OCI-M2 (cell line): Measurements from ENCODE around the gene IGFLR1.
"Not testable (repeated sequence)": the region's sequence is repeated elsewhere in the genome, so short reads cannot be mapped to it uniquely, and the experiment has no call there.

Experiments
- DNase-seq: peaks from one replicate; lab custom pipeline; 2025; ENCODE audit not compliant: unreplicated experiment; lab: John Stamatoyannopoulos, UW

The IGFLR1 gene

GRCh38 chr19:35777961-35778360 lies 35.7 kb upstream of the IGFLR1 start:
- DNase-seq = no peak

- no peak for DNase-seq
Measured at GRCh38 chr19:35777086-35777841, 35.0 kb upstream of the IGFLR1 start.

- no peak for DNase-seq
Measured at GRCh38 chr19:35776102-35776788, 34.0 kb upstream of the IGFLR1 start.

- DNase-seq = peak; percentile 100
Measured at GRCh38 chr19:35775298-35776101, 33.2 kb upstream of the IGFLR1 start, which contains the start of gene ARHGAP33. ARHGAP33 (plus strand) TSS chr19:35775564; CDS start chr19:35775659, 95 bp downstream.

- DNase-seq = no peak
Measured at GRCh38 chr19:35775046-35775297, 32.7 kb upstream of the IGFLR1 start.

GRCh38 chr19:35774274-35775045 lies 32.2 kb upstream of the IGFLR1 start:
- no peak for DNase-seq

- no peak for DNase-seq
Measured at GRCh38 chr19:35773020-35773806, 31.0 kb upstream of the IGFLR1 start.

GRCh38 chr19:35772362-35772761 lies 30.1 kb upstream of the IGFLR1 start:
- not testable (repeated sequence) for DNase-seq

- DNase-seq = no peak
Measured at GRCh38 chr19:35768082-35768421, 25.8 kb upstream of the IGFLR1 start.

- DNase-seq = no peak
Measured at GRCh38 chr19:35767288-35768081, 25.2 kb upstream of the IGFLR1 start.

GRCh38 chr19:35766571-35767104 lies 24.4 kb upstream of the IGFLR1 start:
- no peak for DNase-seq

- no peak for DNase-seq
Measured at GRCh38 chr19:35764432-35765315, 22.4 kb upstream of the IGFLR1 start.

GRCh38 chr19:35760711-35761349 lies 18.6 kb upstream of the IGFLR1 start:
- DNase-seq = no peak

GRCh38 chr19:35759697-35760096 lies 17.4 kb upstream of the IGFLR1 start:
- DNase-seq = no peak

GRCh38 chr19:35757749-35758608 lies 15.7 kb upstream of the IGFLR1 start, which contains the start of gene PROSER3:
PROSER3 (plus strand) TSS chr19:35758176; CDS start chr19:35758216, 40 bp downstream.
- DNase-seq = peak; percentile 100

GRCh38 chr19:35757231-35757748 lies 15.0 kb upstream of the IGFLR1 start:
- DNase-seq = peak; percentile 94
